PC-9 (cell line): ENCODE measurements around the gene CCDC78.

Experiments used
- EZH2 ChIP-seq: fragments of 200-600 bp; sonication (generic); IDR thresholded peaks from 2 replicates; pipeline ENCODE4 v1.8.0; 2017; ENCODE audit warnings: antibody characterized with exemption, low read depth
- TF ChIP-seq, protein P1 (sequence below): fragments of 200-600 bp; sonication (generic); conservative IDR thresholded peaks from 2 replicates; pipeline ENCODE4 v1.6.1; 2017; ENCODE audit warnings: mixed run types, antibody characterized with exemption, mild to moderate bottlenecking, moderate library complexity

DNA sequence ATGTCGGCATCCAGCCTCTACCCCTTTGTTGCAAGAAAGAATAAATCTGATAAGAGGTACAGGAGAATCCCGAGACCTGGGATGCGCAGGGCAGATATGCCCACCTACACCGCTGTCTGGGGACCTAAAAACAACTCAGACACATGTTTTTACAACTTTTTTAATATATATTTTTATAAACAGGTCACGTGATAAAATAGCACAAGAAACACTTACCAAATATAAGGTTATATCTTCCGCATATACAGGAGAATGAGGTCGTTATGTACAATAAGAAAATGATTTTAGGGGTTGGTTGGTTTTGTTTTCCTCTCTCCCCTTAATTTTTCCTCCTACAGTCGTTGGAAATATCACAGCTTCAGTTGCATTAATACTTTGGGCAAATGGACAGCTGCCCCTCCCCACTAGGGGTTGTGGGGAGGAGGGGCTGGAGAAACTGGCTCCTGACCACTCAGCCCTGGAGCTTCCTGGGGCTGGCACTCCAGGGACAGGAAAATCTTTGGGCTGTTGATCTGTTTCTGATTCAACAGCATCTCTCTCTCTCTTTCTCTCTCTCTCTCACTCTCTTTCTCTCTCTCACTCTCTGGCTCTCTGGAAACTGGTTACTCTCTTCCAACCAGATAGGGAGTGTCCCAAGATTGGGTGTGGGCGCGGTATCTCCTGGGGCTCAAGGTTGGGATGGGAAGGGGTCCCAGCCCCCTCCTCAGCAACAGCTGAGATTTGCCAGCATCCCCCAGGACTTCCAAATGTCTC lies 33.7 kb downstream of the CCDC78 start:
- TF ChIP-seq, protein P1, sequence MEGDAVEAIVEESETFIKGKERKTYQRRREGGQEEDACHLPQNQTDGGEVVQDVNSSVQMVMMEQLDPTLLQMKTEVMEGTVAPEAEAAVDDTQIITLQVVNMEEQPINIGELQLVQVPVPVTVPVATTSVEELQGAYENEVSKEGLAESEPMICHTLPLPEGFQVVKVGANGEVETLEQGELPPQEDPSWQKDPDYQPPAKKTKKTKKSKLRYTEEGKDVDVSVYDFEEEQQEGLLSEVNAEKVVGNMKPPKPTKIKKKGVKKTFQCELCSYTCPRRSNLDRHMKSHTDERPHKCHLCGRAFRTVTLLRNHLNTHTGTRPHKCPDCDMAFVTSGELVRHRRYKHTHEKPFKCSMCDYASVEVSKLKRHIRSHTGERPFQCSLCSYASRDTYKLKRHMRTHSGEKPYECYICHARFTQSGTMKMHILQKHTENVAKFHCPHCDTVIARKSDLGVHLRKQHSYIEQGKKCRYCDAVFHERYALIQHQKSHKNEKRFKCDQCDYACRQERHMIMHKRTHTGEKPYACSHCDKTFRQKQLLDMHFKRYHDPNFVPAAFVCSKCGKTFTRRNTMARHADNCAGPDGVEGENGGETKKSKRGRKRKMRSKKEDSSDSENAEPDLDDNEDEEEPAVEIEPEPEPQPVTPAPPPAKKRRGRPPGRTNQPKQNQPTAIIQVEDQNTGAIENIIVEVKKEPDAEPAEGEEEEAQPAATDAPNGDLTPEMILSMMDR = no peak
- no peak for TF ChIP-seq EZH2
